ENCODE data around the gene TESK1.

DNA sequence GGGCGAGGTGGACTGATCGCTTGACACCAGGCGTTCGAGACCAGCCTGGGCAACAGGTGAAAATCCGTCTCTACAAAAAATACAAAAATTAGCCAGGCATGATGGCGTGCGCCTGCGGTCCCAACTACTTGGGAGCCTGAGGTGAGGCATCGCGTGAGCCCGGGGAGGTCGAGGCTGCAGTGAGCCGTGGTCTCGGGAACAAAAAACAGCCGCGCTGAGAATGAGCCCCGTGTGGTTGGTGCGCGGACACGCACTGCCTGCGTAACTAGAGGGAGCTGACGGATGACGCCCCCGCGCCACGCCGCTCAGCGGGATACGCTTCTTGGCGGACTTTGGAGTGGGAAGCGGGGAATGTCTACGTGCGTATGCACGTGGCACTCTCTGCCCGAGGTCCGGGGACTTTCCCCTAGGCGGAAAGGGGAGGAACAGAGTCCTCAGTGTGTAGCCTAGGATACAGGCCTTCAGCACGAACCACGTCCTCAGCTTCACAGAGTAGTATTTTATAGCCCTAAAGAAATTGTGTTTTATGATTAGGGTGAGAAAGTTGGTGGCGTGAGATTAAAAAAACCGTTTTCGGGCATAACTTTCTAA, 52.6 kb downstream of the TESK1 start, which contains the start of gene RMRP:
- TF ChIP-seq, protein P1, sequence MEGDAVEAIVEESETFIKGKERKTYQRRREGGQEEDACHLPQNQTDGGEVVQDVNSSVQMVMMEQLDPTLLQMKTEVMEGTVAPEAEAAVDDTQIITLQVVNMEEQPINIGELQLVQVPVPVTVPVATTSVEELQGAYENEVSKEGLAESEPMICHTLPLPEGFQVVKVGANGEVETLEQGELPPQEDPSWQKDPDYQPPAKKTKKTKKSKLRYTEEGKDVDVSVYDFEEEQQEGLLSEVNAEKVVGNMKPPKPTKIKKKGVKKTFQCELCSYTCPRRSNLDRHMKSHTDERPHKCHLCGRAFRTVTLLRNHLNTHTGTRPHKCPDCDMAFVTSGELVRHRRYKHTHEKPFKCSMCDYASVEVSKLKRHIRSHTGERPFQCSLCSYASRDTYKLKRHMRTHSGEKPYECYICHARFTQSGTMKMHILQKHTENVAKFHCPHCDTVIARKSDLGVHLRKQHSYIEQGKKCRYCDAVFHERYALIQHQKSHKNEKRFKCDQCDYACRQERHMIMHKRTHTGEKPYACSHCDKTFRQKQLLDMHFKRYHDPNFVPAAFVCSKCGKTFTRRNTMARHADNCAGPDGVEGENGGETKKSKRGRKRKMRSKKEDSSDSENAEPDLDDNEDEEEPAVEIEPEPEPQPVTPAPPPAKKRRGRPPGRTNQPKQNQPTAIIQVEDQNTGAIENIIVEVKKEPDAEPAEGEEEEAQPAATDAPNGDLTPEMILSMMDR (IDR thresholded peaks at IDR 0.05) = no peak
- TF ChIP-seq NR2C2 (CRISPR knock-in tag; IDR thresholded peaks at IDR 0.05) = peak; percentile 44; the same call in 1 of the 2 replicates
- TF ChIP-seq, protein P2, sequence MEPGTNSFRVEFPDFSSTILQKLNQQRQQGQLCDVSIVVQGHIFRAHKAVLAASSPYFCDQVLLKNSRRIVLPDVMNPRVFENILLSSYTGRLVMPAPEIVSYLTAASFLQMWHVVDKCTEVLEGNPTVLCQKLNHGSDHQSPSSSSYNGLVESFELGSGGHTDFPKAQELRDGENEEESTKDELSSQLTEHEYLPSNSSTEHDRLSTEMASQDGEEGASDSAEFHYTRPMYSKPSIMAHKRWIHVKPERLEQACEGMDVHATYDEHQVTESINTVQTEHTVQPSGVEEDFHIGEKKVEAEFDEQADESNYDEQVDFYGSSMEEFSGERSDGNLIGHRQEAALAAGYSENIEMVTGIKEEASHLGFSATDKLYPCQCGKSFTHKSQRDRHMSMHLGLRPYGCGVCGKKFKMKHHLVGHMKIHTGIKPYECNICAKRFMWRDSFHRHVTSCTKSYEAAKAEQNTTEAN (CRISPR knock-in tag; IDR thresholded peaks at IDR 0.05) = no peak
- TF ChIP-seq, protein P3, sequence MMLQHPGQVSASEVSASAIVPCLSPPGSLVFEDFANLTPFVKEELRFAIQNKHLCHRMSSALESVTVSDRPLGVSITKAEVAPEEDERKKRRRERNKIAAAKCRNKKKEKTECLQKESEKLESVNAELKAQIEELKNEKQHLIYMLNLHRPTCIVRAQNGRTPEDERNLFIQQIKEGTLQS (CRISPR knock-in tag; conservative IDR thresholded peaks at IDR 0.05) = no peak
- no peak for TF ChIP-seq CBFB (CRISPR knock-in tag; IDR thresholded peaks at IDR 0.05; ENCODE audit: low read depth)
- TF ChIP-seq, protein P4, sequence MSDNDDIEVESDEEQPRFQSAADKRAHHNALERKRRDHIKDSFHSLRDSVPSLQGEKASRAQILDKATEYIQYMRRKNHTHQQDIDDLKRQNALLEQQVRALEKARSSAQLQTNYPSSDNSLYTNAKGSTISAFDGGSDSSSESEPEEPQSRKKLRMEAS (CRISPR knock-in tag; IDR thresholded peaks at IDR 0.05) = peak; percentile 98
- TF ChIP-seq IRF2 (CRISPR knock-in tag; IDR thresholded peaks at IDR 0.05; ENCODE audit: borderline replicate concordance, low read depth) = no peak
- peak; percentile 87 for TF ChIP-seq CREM (CRISPR knock-in tag; IDR thresholded peaks at IDR 0.05)
- peak; percentile 99 for TF ChIP-seq ETV6 (CRISPR knock-in tag; IDR thresholded peaks at IDR 0.05)
- TF ChIP-seq, protein P5, sequence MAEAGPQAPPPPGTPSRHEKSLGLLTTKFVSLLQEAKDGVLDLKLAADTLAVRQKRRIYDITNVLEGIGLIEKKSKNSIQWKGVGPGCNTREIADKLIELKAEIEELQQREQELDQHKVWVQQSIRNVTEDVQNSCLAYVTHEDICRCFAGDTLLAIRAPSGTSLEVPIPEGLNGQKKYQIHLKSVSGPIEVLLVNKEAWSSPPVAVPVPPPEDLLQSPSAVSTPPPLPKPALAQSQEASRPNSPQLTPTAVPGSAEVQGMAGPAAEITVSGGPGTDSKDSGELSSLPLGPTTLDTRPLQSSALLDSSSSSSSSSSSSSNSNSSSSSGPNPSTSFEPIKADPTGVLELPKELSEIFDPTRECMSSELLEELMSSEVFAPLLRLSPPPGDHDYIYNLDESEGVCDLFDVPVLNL (CRISPR knock-in tag; IDR thresholded peaks at IDR 0.05; ENCODE audit: borderline replicate concordance, low read depth) = no peak; the same call in 1 of the 2 replicates
